GM19468 (cell line): ENCODE data around the gene PCARE.

Experiments
- ATAC-seq: cut with Tn5 transposase; IDR thresholded peaks from one replicate; pipeline ENCODE4 v1.9.1; 2021; ENCODE audit warnings: mild to moderate bottlenecking, moderate library complexity, moderate number of reproducible peaks; ENCODE audit not compliant: unreplicated experiment; ENCODE audit errors: extremely low read depth

Gene PCARE

GRCh38 chr2:29014331-29014730 is 60.0 kb downstream of the PCARE start:
- ATAC-seq = no peak

DNA sequence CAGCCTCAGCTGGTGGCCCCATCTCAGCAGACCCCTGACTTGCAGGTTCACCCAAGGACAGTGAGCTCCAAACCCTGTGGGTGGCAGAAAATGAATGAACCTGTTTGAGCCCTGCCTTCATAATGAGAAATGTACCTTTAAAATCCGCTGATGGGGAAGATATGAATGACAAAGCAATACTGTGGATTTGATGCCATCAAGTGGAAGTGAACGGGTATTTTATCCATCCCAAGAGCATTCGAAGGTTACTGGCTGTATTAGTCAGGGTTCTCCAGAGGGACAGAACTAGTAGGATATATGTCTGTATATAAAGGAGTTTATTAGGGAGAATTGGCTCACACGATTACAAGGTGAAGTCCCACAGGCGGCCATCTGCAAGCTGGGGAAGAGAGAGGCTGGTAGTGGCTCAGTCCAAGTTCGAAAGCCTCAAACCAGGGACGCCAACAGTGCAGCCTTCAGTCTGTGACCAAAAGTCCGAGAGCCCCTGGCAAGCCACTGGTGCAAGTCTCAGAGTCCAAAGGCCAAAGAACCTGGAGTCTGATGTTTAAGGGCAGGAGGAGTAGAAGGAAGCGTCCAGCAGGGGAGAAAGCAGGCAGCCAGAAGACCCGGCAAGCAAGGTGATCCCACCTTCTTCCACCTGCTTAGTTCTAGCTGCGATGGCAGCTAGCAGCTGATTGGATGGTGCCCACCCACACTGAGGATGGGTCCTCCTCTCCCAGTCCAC is 61.1 kb downstream of the PCARE start:
- no peak for ATAC-seq

DNA sequence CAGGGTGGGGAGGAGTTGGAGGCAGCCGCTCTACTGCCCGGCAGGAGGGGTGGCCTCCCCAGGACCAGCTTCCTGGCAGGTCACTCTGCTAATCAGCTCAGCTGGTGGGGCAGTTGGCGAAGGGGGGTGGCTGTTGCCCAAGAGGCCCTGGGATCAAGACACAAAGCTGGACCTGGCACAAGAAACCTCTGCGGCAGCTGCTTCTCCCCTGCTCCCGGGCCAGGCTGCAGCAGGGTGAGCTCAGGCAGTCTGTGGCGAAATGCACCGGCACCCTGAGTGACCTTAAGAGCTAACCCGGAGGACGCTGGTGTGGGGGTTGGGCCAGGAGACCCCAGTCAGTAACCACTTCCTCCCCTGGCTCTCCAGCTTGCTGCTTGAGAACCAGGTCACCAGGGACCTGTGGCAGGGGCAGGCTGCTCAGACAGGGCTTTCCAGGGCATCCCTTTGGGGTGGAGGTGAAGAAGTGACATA is 62.1 kb downstream of the PCARE start:
- ATAC-seq = no peak
